Mesenchymal stem cell (in vitro differentiated cells and primary cell): ENCODE measurements around the gene SLC6A13.

Experiments
- DNase-seq: peaks from one replicate; pipeline ENCODE4 v3.0.0-alpha.2; 2013
- H2AFZ ChIP-seq: one replicate; pipeline ENCODE4 v1.6.1; 2013; ENCODE audit warnings: low read depth, mild to moderate bottlenecking, control low read depth, inconsistent platforms, low read length, moderate library complexity
- H2AK5ac ChIP-seq: 2 replicates; pipeline ENCODE4 v1.6.1; 2013; ENCODE audit warnings: low read length, moderate library complexity, mild to moderate bottlenecking, inconsistent platforms; ENCODE audit not compliant: severe bottlenecking
- H2BK120ac ChIP-seq: one replicate; pipeline ENCODE4 v1.6.1; 2013; ENCODE audit warnings: low read depth, mild to moderate bottlenecking, inconsistent platforms, low read length, moderate library complexity
- H2BK12ac ChIP-seq, 2 experiments: one replicate each; pipeline ENCODE4 v1.6.1; 2013; ENCODE audit warnings: inconsistent platforms in 2 of 2, low read length in 2 of 2, mild to moderate bottlenecking in 2 of 2, moderate library complexity in 2 of 2, control low read depth in 1 of 2
- H2BK15ac ChIP-seq: one replicate; pipeline ENCODE4 v1.6.1; 2013; ENCODE audit warnings: mild to moderate bottlenecking, low read depth, inconsistent platforms; ENCODE audit not compliant: poor library complexity, severe bottlenecking
- H2BK5ac ChIP-seq: 2 replicates; pipeline ENCODE4 v1.6.1; 2013; ENCODE audit warnings: low read depth, mild to moderate bottlenecking, low read length, control low read depth, inconsistent platforms; ENCODE audit not compliant: poor library complexity, severe bottlenecking
- H3K14ac ChIP-seq, 2 experiments: one replicate each; pipeline ENCODE4 v1.6.1; 2013; ENCODE audit warnings: inconsistent platforms in 2 of 2, low read length in 2 of 2, control low read depth in 1 of 2, mild to moderate bottlenecking in 1 of 2, moderate library complexity in 1 of 2
- H3K18ac ChIP-seq, 2 experiments: one replicate each; pipeline ENCODE4 v1.6.1; 2013; ENCODE audit warnings: inconsistent platforms in 2 of 2, low read length in 2 of 2, control low read depth in 1 of 2, low read depth in 1 of 2, mild to moderate bottlenecking in 1 of 2
- H3K23ac ChIP-seq, 2 experiments: one replicate each; pipeline ENCODE4 v1.6.1; 2013; ENCODE audit warnings: inconsistent platforms in 2 of 2, low read length in 2 of 2, mild to moderate bottlenecking in 2 of 2, moderate library complexity in 2 of 2, control low read depth in 1 of 2
- H3K27ac ChIP-seq: 2 replicates; pipeline ENCODE4 v1.5.1; 2013; ENCODE audit warnings: mild to moderate bottlenecking, moderate library complexity, low read length, control low read depth, inconsistent platforms; ENCODE audit not compliant: poor library complexity, severe bottlenecking
- H3K27me3 ChIP-seq, 2 experiments: 2 replicates each; pipeline versions ENCODE4 v1.6.1 to v1.7.0; 2013; ENCODE audit warnings: low read length in 2 of 2, mild to moderate bottlenecking in 2 of 2, moderate library complexity in 2 of 2, control low read depth in 1 of 2, inconsistent platforms in 1 of 2; ENCODE audit not compliant: control insufficient read depth in 1 of 2, insufficient read depth in 1 of 2
- H3K36me3 ChIP-seq, 2 experiments: 2 replicates each; pipeline versions ENCODE4 v1.6.1 to v1.7.0; 2013; ENCODE audit warnings: low read length in 2 of 2, control low read depth in 1 of 2, inconsistent platforms in 1 of 2, low read depth in 1 of 2, mild to moderate bottlenecking in 1 of 2; ENCODE audit not compliant: insufficient read depth in 2 of 2, control insufficient read depth in 1 of 2
- H3K4ac ChIP-seq, 2 experiments: one replicate each; pipeline ENCODE4 v1.6.1; 2013; ENCODE audit warnings: inconsistent platforms in 2 of 2, low read length in 2 of 2, mild to moderate bottlenecking in 2 of 2, moderate library complexity in 2 of 2, control low read depth in 1 of 2, low read depth in 1 of 2
- H3K4me1 ChIP-seq: 2 replicates; pipeline ENCODE4 v1.6.1; 2013; ENCODE audit warnings: low read depth, low read length, control low read depth; ENCODE audit not compliant: control insufficient read depth, insufficient read depth
- H3K4me2 ChIP-seq: 2 replicates; pipeline ENCODE4 v1.6.1; 2013; ENCODE audit warnings: low read length, mild to moderate bottlenecking, inconsistent platforms; ENCODE audit not compliant: poor library complexity, severe bottlenecking
- H3K4me3 ChIP-seq, 2 experiments: 2 replicates each; pipeline versions ENCODE4 v1.5.1 to v1.7.0; 2013; ENCODE audit warnings: low read length in 2 of 2, mild to moderate bottlenecking in 2 of 2, control low read depth in 1 of 2, low read depth in 1 of 2; ENCODE audit not compliant: insufficient read depth in 1 of 2
- H3K79me1 ChIP-seq: replicated peaks from 2 replicates; pipeline ENCODE4 v1.6.1; 2013; ENCODE audit warnings: mild to moderate bottlenecking, control low read depth, low read length, inconsistent platforms; ENCODE audit not compliant: poor library complexity, severe bottlenecking
- H3K9ac ChIP-seq: 2 replicates; pipeline ENCODE4 v1.7.0; 2013; ENCODE audit warnings: mild to moderate bottlenecking, low read length, moderate library complexity
- H3K9me3 ChIP-seq: 2 replicates; pipeline ENCODE4 v1.7.0; 2013; ENCODE audit warnings: mild to moderate bottlenecking, low read length; ENCODE audit not compliant: control insufficient read depth
- H4K8ac ChIP-seq: one replicate; pipeline ENCODE4 v1.6.1; 2013; ENCODE audit warnings: inconsistent platforms, mild to moderate bottlenecking, low read length, moderate library complexity
- H4K91ac ChIP-seq: one replicate; pipeline ENCODE4 v1.6.1; 2013; ENCODE audit warnings: mild to moderate bottlenecking, low read length, inconsistent platforms
- WGBS: methylation state at CpG from one replicate; pipeline ENCODE4 v1.1.7; 2013; ENCODE audit warnings: mixed read lengths; 5-methylcytosine and 5-hydroxymethylcytosine counted together

SLC6A13 gene

GRCh38 chr12:268483-268840, 5.8 kb upstream of the SLC6A13 start:
- no peak for DNase-seq
- Histone ChIP-seq H3K18ac (no peak overlapping the region), H2AK5ac (no peak overlapping the region), H2BK12ac (no peak overlapping the region), H2BK120ac (no peak overlapping the region), H2BK5ac (no peak overlapping the region), H3K27ac (no peak overlapping the region), H3K27me3 (peaks cover 0 to 25% of the 10 kb centered on the region in 2 experiments), H3K9me3 (no peaks in the 10 kb centered on the region), H3K79me1 (peaks cover 2% of the 10 kb centered on the region), H3K36me3 (no peaks in the 10 kb centered on the region), H2AFZ (no peak overlapping the region), H3K4ac (no peak overlapping the region), H3K9ac (no peak overlapping the region), H4K91ac (no peak overlapping the region), H3K14ac (no peak overlapping the region), H4K8ac (no peak overlapping the region), H3K4me3 (no peak overlapping the region), H3K4me1 (peaks cover 5% of the 10 kb centered on the region), H3K23ac (no peak overlapping the region), H3K4me2 (no peak overlapping the region), H2BK15ac (no peak overlapping the region)
- 82% methylated on average over 7 of the region's 7 CpGs for WGBS

DNA sequence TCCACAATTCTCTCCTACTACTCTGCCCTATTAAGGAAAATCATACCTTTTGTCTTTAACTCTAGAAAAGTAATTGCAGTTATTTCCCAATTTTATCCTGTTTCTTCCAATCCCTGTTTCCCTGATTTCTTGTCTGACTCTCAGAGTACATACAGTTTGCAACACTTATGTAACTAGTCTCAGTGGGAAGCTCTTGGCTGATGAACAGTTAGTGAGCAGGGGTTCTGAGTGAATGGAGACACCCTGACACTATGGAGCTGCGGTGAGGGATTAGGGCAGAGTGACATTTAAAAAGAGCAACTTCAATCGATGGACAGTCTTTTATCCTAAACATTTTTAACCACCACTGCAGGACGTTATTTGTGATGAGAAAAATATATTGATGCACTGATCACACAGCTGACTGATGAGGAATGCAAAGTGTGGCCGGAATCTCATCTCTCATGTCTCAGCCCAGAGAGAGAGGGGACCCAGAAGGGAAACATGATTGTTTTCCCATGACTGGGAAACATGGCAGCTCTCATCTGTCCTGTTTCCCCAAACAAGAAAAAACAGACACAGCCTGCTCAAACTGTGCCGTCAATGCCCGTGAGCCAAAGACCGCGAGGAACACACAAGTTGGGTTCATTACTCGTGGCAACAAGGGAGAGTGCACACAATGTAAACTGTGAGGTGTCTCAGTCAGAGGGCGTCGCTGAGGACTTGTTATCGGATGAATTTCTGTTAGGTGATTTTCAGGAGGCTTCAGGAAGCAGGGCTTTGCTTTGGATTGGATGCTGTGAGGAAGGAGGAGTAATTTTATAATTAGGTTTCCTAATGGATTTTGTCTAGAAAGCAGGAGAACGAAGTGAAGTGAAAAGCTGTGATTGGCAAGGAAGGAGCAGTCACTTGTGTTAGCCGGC, 5.2 kb upstream of the SLC6A13 start:
- Histone ChIP-seq H3K79me1 (no peaks in the 10 kb centered on the region), H4K8ac (no peak overlapping the region), H2BK15ac (no peak overlapping the region), H3K27ac (no peak overlapping the region), H4K91ac (no peak overlapping the region), H3K23ac (peak overlapping the region in 1 of 2 experiments; percentile 5), H3K18ac (no peak overlapping the region), H3K4me3 (no peak overlapping the region), H3K27me3 (peaks cover 0 to 31% of the 10 kb centered on the region in 2 experiments), H3K4ac (no peak overlapping the region), H2AFZ (no peak overlapping the region), H2AK5ac (no peak overlapping the region), H2BK5ac (no peak overlapping the region), H3K4me1 (peaks cover 8% of the 10 kb centered on the region), H3K4me2 (no peak overlapping the region), H3K14ac (no peak overlapping the region), H2BK120ac (no peak overlapping the region), H3K9ac (no peak overlapping the region), H2BK12ac (no peak overlapping the region), H3K9me3 (no peaks in the 10 kb centered on the region), H3K36me3 (no peaks in the 10 kb centered on the region)
- 81% methylated on average over 13 of the region's 14 CpGs for WGBS
- DNase-seq = no peak

DNA sequence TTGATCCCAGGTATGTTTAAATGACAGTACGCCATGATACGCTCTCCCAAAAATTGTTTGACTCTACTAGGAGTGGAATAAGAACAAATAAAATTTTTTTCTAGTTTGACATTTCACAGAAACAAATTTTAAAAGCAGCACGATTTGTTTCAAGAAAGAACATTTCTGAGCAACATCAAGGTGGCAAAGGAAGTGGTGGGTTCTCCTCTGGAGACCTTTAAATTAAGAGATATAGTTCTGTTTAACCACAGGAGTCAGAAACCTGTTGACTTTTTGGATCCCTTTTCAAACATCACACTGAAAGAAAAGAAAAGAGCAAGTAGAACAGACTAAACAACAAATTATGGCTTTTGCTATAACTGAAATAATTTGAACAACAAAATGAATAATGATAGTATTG, 2.5 kb upstream of the SLC6A13 start:
- no peak overlapping the region for H2BK120ac ChIP-seq
- H2AK5ac ChIP-seq = no peak overlapping the region
- H4K91ac ChIP-seq = no peak overlapping the region
- no peak overlapping the region for H4K8ac ChIP-seq
- H3K4me3 ChIP-seq = no peak overlapping the region
- no peak overlapping the region for H3K9ac ChIP-seq
- no peak for DNase-seq
- no peak overlapping the region for H2BK12ac ChIP-seq
- no peak overlapping the region for H2AFZ ChIP-seq
- H2BK5ac ChIP-seq = no peak overlapping the region
- no peak overlapping the region for H3K23ac ChIP-seq
- no peak overlapping the region for H3K18ac ChIP-seq
- peaks cover under 1 to 56% of the 10 kb centered on the region in 2 experiments for H3K27me3 ChIP-seq
- no peak overlapping the region for H3K27ac ChIP-seq
- no peaks in the 10 kb centered on the region for H3K79me1 ChIP-seq
- H3K4me2 ChIP-seq = no peak overlapping the region
- no peak overlapping the region for H3K14ac ChIP-seq
- no peak overlapping the region for H3K4ac ChIP-seq
- WGBS = no CpG with 5 or more reads among the region's 3 CpGs
- H3K36me3 ChIP-seq = no peaks in the 10 kb centered on the region
- H3K4me1 ChIP-seq = peaks cover 9% of the 10 kb centered on the region
- H3K9me3 ChIP-seq = no peaks in the 10 kb centered on the region
- H2BK15ac ChIP-seq = no peak overlapping the region

GRCh38 chr12:264269-264668, 1.6 kb upstream of the SLC6A13 start:
- WGBS = 92% methylated on average over 2 of the region's 3 CpGs
- H3K4me2 ChIP-seq = no peak overlapping the region
- no peak overlapping the region for H3K18ac ChIP-seq
- H3K23ac ChIP-seq = no peak overlapping the region
- no peak overlapping the region for H4K91ac ChIP-seq
- no peak overlapping the region for H4K8ac ChIP-seq
- H2BK5ac ChIP-seq = no peak overlapping the region
- H3K4ac ChIP-seq = no peak overlapping the region
- no peak overlapping the region for H3K4me3 ChIP-seq
- H3K9ac ChIP-seq = no peak overlapping the region
- H2AK5ac ChIP-seq = no peak overlapping the region
- H3K9me3 ChIP-seq = no peaks in the 10 kb centered on the region
- no peak overlapping the region for H2BK12ac ChIP-seq
- H3K79me1 ChIP-seq = no peaks in the 10 kb centered on the region
- H3K14ac ChIP-seq = no peak overlapping the region
- peaks cover 9% of the 10 kb centered on the region for H3K4me1 ChIP-seq
- H2BK15ac ChIP-seq = no peak overlapping the region
- H3K27me3 ChIP-seq = peaks cover 9 to 64% of the 10 kb centered on the region in 2 experiments
- no peaks in the 10 kb centered on the region for H3K36me3 ChIP-seq
- no peak for DNase-seq
- H2AFZ ChIP-seq = no peak overlapping the region
- no peak overlapping the region for H2BK120ac ChIP-seq
- H3K27ac ChIP-seq = no peak overlapping the region
